ENCODE data around the gene RBM11. TPM values are rescaled to one million over a fixed set of nuclear protein-coding genes. Genes with fewer than 3 reads are reported as not detected.
A peak's percentile ranks its signal among the peaks of the same experiment; 100 is the strongest.

RBM11 gene
- total and polyA plus RNA-seq, 2 of the 8 experiments (the other 6 are each of a cell fraction or from before 2014, with no cell fraction given): 3.9 to 10.1 TPM

DNA sequence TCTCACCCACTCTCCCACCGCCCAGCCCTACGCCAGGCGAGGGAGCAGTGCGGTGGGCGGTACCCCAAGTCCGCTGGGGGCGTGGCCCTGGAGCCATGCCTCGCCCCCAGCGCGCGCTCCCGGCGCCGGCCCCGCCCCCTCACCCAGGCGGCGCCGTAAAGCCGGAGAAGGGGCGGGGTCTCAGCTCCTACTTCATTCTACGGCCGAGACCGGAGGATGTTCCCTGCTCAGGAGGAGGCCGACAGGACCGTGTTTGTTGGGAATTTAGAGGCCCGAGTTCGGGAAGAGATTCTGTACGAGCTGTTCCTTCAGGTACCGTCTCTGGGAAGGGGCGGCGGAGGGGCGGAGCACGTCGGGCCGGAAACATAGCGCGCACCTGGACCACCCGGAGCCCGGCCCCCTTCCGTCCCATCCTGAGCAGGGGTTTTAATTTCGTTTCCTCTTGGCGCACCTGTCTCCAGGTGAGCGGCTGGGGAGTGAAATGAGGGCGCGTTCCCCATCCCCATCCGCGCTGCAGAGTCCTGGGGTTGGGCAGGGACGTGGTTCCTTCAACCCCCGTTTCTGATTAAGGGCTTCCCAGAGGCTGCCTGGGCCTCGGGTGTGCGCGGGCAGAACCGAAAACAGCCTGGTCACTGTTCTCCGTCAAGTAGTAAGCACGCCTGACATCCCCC is at the start of gene RBM11 (continued):
- TF ChIP-seq KDM1A (IDR thresholded peaks at IDR 0.05; ENCODE audit: borderline replicate concordance, low read length) (no peak), EZH2 (IDR thresholded peaks at IDR 0.05; ENCODE audit: low read depth, low read length, severe bottlenecking) (no peak), SAP30 (IDR thresholded peaks at IDR 0.05; ENCODE audit: insufficient read depth, insufficient replicate concordance, low read length) (no peak), NRF1 (IDR thresholded peaks at IDR 0.05; ENCODE audit: low read depth, low read length) (no peak), SP2 (IDR thresholded peaks at IDR 0.05; ENCODE audit: low read length) (no peak), MAFK (IDR thresholded peaks at IDR 0.05; ENCODE audit: low read depth, low read length) (no peak), CHD1 (IDR thresholded peaks at IDR 0.05; ENCODE audit: low read depth, low read length) (no peak), JUN (IDR thresholded peaks at IDR 0.05; ENCODE audit: low read depth, low read length) (no peak), SP1 (IDR thresholded peaks at IDR 0.05; ENCODE audit: low read depth, low read length) (peak; percentile 37; the same call in 1 of the 2 replicates), GABPA (IDR thresholded peaks at IDR 0.05; ENCODE audit: borderline replicate concordance, insufficient read depth, low read length) (no peak)
- TF ChIP-seq, protein P1, sequence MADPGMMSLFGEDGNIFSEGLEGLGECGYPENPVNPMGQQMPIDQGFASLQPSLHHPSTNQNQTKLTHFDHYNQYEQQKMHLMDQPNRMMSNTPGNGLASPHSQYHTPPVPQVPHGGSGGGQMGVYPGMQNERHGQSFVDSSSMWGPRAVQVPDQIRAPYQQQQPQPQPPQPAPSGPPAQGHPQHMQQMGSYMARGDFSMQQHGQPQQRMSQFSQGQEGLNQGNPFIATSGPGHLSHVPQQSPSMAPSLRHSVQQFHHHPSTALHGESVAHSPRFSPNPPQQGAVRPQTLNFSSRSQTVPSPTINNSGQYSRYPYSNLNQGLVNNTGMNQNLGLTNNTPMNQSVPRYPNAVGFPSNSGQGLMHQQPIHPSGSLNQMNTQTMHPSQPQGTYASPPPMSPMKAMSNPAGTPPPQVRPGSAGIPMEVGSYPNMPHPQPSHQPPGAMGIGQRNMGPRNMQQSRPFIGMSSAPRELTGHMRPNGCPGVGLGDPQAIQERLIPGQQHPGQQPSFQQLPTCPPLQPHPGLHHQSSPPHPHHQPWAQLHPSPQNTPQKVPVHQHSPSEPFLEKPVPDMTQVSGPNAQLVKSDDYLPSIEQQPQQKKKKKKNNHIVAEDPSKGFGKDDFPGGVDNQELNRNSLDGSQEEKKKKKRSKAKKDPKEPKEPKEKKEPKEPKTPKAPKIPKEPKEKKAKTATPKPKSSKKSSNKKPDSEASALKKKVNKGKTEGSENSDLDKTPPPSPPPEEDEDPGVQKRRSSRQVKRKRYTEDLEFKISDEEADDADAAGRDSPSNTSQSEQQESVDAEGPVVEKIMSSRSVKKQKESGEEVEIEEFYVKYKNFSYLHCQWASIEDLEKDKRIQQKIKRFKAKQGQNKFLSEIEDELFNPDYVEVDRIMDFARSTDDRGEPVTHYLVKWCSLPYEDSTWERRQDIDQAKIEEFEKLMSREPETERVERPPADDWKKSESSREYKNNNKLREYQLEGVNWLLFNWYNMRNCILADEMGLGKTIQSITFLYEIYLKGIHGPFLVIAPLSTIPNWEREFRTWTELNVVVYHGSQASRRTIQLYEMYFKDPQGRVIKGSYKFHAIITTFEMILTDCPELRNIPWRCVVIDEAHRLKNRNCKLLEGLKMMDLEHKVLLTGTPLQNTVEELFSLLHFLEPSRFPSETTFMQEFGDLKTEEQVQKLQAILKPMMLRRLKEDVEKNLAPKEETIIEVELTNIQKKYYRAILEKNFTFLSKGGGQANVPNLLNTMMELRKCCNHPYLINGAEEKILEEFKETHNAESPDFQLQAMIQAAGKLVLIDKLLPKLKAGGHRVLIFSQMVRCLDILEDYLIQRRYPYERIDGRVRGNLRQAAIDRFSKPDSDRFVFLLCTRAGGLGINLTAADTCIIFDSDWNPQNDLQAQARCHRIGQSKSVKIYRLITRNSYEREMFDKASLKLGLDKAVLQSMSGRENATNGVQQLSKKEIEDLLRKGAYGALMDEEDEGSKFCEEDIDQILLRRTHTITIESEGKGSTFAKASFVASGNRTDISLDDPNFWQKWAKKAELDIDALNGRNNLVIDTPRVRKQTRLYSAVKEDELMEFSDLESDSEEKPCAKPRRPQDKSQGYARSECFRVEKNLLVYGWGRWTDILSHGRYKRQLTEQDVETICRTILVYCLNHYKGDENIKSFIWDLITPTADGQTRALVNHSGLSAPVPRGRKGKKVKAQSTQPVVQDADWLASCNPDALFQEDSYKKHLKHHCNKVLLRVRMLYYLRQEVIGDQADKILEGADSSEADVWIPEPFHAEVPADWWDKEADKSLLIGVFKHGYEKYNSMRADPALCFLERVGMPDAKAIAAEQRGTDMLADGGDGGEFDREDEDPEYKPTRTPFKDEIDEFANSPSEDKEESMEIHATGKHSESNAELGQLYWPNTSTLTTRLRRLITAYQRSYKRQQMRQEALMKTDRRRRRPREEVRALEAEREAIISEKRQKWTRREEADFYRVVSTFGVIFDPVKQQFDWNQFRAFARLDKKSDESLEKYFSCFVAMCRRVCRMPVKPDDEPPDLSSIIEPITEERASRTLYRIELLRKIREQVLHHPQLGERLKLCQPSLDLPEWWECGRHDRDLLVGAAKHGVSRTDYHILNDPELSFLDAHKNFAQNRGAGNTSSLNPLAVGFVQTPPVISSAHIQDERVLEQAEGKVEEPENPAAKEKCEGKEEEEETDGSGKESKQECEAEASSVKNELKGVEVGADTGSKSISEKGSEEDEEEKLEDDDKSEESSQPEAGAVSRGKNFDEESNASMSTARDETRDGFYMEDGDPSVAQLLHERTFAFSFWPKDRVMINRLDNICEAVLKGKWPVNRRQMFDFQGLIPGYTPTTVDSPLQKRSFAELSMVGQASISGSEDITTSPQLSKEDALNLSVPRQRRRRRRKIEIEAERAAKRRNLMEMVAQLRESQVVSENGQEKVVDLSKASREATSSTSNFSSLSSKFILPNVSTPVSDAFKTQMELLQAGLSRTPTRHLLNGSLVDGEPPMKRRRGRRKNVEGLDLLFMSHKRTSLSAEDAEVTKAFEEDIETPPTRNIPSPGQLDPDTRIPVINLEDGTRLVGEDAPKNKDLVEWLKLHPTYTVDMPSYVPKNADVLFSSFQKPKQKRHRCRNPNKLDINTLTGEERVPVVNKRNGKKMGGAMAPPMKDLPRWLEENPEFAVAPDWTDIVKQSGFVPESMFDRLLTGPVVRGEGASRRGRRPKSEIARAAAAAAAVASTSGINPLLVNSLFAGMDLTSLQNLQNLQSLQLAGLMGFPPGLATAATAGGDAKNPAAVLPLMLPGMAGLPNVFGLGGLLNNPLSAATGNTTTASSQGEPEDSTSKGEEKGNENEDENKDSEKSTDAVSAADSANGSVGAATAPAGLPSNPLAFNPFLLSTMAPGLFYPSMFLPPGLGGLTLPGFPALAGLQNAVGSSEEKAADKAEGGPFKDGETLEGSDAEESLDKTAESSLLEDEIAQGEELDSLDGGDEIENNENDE (IDR thresholded peaks at IDR 0.05; ENCODE audit: insufficient replicate concordance, low read length): no peak
